GM15510 (cell line): ENCODE results near the gene RAB28.

Experiments
- POLR2A ChIP-seq: IDR thresholded peaks from 3 replicates; pipeline ENCODE4 v1.6.1; 2011; ENCODE audit warnings: borderline replicate concordance; ENCODE audit not compliant: insufficient read length; ENCODE audit errors: extremely low read depth

Gene RAB28

DNA sequence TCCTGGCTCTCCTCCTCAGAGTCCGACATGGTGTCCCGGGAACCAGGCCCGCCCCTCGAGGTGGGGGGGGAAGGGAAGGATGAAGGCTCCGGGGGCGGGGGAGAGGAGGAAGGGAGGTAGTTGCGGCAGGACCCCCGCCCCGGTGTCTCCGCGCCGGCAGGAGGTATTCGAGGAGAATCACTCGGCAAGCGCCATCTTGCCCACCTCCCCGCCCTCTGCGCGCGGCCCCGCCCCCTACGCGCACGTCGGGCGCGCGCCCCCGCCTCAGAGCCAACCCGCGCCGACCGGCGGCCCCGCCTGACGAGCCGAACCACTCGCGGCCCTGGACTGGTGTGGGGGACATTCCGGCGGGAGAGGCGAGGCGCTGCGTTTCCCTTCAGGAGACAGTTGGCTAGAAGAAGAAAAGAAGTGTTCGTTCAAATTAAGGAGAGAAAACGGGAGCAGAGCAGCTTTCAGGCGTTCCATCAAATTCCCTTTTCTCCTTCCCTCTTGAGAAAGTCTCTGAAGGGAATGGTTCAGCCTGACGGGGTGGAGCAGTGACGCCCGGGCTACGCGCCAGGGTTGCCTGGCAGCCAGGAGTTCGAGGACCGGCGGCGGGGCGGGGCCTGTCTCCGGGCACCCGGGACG, at the start of gene RAB28:
Gene RAB28, minus strand, starts transcription at position 219 of the 627 bp plus-strand sequence.
- TF ChIP-seq POLR2A: peak; percentile 56

DNA sequence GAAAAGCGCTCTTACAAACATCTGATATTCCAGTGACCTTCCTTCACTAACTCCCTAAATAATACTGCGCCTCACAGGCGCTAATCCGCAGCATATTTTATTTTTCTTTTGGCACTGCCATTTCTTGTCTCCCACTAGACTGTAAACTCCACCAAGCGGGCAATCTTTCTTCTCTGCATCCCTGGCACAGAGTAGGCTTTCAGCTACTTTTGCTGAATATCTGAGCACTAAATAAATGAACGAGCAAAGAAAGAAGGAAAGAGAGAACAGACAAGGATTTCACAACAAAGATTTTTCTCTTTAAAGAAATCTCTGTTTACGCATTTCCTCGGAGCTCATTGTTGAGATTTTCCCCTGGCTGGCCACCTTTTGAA, 47.5 kb upstream of the RAB28 start:
- no peak for TF ChIP-seq POLR2A

DNA sequence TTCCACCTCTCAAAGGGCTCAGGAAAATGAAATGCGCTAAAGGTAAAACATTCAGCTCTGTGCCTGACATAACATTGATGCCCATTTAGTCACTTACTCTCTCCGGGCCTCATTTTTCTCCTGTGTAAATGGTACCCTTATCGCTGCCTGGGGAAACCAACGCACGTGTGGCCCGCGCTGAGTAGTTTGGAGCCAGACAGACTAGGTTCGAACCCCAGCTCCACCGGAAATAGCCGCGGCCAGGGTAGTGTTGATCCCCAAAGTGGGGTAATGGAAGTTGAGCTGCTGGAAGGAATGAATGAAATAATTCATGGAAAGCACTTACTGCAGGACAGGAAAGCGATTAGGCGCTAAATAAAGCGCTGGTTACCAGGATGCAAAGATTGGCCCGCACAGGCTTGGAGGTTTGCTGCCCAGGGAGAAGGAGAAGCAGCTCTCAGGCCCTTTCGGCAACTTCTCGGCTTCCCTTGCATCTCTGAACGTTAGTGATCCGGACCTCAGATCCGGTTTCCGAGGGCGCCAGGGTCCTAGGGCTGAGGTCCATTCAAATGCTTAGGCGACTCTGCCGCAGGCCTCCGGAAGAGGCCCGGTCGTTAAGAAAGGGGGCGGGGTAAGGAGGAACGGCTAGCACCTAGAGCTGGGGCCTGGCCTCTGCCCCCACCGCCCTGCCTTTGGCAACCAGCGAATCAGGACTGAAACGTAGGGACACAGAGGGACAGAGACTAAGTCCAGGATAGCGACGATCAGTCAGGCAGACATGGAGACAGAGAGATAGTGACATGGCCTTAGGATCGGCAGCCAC, 46.9 kb upstream of the RAB28 start:
- TF ChIP-seq POLR2A: no peak

DNA sequence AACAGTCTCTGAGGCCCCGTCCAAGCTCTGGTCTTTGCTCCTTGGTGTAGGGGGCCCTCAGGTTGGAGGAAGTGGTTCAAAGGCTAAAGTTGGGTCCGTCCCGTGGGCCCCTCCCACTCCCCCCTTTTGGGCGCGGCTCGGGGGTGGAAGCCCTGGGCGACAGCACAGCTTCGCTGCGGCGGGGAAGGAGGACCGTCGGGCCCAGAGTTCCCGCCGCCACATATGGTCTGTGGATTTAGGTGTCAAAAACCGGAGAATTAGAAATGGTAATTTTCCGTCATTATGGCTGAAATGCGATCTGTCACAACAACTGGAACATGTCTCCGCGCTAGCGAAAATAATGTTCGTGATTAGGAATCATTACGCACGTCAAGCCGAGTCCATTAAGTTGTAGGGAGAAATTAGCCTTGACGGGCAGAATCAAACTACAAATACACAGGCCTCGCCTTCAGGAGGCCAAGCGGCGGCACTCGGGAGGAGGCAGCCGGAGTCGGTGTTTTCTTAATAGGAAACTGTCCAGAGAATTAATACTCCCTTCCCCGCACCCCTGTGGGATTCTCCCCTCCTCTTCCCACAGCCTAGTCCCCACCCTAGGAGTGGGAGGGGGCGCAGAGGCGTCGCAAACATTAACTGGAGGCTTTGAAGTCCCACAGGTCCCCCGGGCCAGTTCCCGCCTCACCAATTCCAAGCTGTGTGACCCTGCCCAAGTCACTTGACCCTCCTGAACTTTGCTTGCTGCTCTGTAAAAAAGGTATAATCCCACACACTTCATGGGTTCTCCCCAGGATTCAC, 45.2 kb upstream of the RAB28 start:
- no peak for TF ChIP-seq POLR2A

DNA sequence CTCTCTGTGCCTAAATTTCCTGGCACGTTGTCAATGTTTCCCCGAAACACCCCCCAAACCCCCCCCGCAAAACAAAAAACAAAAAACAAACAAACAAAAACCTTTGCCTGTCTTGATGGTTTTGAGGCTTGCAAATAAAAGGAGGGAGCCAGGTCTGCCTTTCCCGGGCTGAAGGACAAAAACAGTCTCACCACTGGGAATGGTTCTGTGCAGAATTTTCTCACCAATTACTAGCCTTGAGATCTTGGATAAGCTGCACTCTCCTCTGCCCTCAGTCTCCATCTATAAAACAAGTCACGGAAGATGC, 44.6 kb upstream of the RAB28 start:
- no peak for TF ChIP-seq POLR2A

DNA sequence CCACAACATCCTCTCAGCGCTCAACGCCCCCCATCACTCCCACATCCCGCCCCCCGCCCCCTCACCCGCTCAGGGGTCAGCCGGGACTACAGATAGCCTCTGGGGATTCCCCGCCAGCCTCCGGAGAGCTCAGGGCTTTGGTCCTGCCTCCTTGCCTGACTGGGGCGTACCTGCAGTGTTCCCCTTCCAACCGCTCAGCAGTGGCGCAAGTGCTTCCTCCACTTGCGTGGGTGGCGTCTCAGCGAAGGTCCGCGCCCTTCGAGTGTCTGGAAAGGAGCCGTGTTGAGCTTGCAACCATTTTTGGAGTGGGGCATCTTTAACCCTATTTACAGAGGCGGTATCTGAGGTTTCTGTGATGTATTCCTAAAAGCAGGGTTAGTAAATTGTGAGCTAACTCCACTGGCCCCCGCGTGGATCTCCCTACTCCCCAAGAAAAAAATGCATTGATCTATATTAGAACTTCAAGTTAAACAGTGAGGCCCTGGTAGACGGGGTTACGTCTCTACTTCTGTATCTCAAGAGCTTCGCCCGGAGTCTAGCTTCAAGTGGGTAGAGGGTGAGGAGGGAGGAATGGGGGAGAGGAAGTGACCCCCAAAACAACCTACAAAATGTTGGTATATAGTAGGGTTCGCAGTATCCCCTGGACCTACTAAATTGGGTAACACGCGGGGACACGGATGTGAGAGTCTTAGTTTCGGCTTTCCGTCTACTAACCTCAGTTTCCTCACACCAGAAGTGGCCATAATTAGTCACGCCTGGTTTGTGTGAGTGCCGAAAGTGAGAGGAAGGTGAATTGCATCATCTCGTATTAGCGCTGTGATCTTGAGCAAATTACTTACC, 44.1 kb upstream of the RAB28 start:
- TF ChIP-seq POLR2A: no peak

DNA sequence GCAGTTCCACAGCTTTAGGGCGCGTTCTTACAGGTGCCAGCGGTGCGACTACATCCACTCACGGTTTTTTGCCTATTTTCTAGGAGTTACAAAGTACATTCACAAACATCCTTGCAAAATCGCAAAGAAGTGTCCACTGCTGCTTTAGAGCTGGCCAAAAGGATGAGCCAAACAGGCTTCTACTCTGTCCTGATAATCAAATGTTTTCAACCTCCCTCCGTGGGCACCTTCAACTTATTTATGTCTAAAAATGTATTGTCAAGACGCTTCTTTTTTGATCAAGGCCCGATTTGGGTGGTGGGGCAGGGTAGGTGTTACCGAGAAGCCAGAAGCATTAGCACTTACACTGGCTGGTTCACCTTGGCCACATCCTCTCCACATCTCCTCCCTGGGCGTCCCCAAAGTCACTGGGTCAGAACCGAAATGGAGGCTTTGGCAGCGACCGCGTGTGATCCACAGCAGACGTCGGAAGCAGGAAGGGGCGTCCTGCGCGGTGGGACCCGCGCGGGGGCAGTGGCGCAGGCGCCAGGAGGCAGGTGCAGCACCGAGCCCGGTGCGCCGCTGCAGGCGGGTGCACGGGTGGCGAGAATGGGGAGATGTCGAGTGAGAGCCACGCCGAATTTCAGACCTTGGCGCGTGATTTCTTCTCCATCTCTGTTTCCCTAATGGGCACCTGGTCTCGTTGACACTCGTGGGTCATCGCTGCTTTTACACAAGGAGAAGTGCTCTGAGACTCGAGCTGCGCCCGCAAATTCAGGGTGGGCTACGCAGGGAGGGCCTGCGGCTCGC, 43.2 kb upstream of the RAB28 start:
- TF ChIP-seq POLR2A: no peak

DNA sequence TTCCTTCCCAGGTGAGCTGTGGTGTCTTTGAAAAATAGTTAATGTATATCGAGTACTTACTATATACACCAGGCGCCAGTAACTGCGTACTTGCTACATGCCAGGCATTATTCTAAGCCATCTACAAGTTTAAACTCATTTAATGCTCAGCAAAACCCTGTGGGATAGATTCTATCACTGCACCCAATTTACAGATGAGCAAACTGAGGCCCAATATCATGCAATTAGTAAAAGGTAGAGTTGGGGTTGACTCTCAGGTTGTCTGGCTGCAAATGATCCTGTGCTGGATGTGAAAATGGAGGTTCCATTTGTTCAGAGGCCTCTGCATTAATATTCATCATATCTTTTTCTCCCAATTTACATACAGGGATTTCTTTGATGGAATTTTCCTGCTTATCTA, 42.5 kb upstream of the RAB28 start:
- TF ChIP-seq POLR2A: no peak

DNA sequence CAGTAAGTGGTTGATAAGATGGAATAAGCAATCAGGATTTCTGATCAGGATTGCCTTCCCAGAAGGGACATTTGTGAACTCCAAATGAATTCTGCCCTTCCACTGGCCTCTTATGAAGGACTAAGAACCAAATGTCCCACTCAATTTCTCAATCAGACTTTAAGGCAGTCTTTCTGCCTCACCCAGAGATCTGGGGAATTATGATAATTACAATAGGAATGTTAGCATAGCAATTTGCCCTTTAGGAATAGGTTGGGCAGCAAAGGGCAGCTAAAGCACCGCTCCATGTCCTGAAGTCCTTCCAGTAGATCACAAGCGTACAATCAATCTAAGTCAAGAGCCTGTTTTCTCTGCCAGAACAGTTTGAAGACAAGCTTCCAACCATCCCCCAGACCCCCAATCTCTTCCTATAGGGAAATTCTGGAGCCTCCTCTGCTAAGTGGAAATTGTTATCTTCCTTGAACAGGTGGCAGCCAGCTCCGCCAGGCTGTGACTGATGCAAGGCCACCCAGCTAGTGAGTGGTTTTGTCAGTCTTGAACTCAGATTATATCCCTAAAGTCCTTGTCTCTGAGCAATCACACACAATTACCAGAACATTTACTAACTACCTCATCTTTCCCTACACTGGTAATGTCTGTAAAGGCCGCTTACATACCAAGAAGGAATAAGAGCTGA, 41.6 kb upstream of the RAB28 start:
- no peak for TF ChIP-seq POLR2A

DNA sequence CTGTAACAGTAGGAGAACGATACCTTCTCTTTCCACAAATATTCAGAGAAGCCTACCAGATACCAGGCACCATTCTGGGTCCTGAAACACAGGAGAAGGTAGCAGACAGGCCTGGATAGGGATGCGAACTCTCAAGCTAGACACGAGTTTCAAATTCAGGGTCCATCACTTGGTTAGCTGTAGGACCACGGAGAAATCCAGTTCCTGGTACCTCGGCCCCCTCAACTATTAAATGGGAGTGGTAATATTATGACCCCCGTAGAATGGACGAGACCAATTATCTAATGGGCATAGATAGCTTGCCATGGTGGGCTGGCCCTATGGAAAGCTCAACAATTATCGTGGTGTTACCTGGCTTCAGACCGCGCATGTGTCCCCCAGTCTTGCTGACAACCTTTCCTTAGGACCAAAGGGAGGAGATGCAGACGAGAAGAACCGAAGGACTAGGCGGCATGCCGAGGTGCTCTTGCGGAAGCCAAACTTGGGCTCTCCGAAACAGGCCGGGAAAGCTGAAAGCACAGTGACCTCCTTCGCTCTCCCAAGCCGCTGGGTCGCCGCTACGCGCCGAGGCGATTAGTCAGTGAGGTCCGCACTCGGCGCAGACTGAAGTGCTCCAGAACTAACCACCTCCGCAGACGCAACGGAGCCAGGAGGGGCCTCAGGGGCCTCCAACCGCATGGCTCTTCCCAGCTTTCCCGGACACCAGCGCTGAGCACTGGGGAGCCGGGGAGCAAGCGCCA, 40.5 kb upstream of the RAB28 start:
- no peak for TF ChIP-seq POLR2A

DNA sequence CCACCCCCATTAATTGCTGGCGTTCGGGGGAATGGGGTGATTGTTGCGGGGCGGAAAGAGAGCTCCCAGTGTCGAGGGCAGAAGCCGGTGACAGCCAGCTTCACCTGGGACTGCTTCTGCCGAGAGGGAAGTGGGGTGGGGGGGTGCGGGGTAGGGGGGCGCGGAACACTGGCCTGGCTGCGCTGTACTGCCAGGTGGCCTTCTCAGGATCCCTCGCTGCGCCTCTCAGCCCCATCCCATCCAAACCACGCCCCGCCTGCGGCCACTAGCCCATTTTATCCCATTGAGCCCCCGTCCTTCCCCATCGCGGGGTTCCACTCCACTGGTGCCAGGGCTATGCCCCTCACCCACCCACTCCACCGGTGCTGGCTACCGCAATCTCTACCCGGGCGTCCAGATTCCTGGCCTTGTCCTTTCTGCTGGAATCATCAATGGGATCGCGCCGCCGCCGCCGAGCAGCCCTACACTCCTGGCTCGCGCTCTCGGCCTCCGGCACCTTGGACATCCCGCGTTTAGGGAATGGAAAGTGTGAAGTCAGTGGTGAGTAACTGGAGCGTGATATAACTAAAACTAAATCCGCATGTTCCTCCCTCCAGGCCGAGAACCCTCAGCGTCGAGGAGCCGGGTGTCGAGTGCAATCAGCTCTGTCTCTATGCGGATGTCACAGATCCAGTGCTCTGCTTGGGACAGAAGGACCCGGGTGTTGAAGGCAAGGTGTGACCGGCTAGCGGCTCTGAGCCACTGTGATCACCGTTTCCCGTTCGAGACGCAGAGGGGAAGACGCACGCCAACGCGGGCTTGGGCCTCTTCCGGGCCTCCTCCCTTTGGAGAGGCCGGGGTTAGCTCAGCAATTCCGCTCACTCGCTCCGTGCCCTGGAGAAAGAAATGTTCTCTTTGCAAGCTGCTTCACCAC, 39.7 kb upstream of the RAB28 start:
- no peak for TF ChIP-seq POLR2A

DNA sequence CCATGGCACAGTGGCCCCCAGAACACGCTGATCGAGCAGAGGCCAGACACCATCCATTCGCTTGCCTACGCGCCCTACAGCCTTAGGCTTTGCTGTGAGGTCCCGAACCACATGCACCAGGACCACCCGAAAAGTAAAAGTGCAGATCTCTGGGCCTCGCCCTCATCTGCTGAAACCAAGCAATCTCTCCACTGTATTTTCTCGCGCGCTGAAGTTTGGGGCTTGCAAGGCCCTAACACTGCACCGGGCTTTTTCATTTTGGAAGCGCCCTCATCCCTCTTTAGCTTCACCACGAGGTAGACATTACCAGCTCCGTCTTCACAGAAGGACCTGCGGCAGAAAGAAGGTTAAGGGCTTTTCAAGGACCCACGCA, 39.0 kb upstream of the RAB28 start:
- no peak for TF ChIP-seq POLR2A
